K562 (cell line): ENCODE data around the gene ATP5F1D. TPM values are rescaled to one million over a fixed set of nuclear protein-coding genes. Genes with fewer than 3 reads are reported as not detected.

Experiments
- AFF1 ChIP-seq, 2 experiments: fragments of 450-650 bp; IDR thresholded peaks; 2 replicates each; pipeline ENCODE4 v1.6.1; 2018; ENCODE audit warnings: mild to moderate bottlenecking in 2 of 2, low read depth in 1 of 2; ENCODE audit not compliant: partially characterized antibody in 2 of 2
- ATF4 ChIP-seq: fragments of 450-650 bp; formaldehyde crosslinking; IDR thresholded peaks from 2 replicates; pipeline ENCODE4 v1.4.0; 2022; ENCODE audit warnings: mild to moderate bottlenecking, moderate library complexity
- BHLHE40 ChIP-seq: IDR thresholded peaks from 2 replicates; pipeline ENCODE4 v1.6.1; 2011; ENCODE audit warnings: low read length, improper control_type of control experiment
- CCNT2 ChIP-seq: IDR thresholded peaks from 2 replicates; pipeline ENCODE4 v1.6.1; 2011; ENCODE audit warnings: borderline replicate concordance, low read depth, mild to moderate bottlenecking, moderate library complexity, mixed read lengths, low read length; ENCODE audit not compliant: insufficient read length; ENCODE audit errors: extremely low read depth
- E4F1 ChIP-seq: fragments of 250-450 bp; sonication (Bioruptor Pico); IDR thresholded peaks from 2 replicates; pipeline ENCODE4 v1.5.0; 2021; ENCODE audit warnings: mild to moderate bottlenecking, borderline replicate concordance
- KAT2B ChIP-seq: IDR thresholded peaks from one replicate; pipeline ENCODE4 v1.6.1; 2012; ENCODE audit warnings: low read depth, mild to moderate bottlenecking, control low read depth, inconsistent platforms, low read length, moderate library complexity
- PML ChIP-seq: IDR thresholded peaks from 2 replicates; pipeline ENCODE4 v1.6.1; 2012; ENCODE audit warnings: low read length, inconsistent platforms
- PYGO2 ChIP-seq: fragments of 450-650 bp; IDR thresholded peaks from 2 replicates; pipeline ENCODE4 v1.6.1; 2016; ENCODE audit warnings: mild to moderate bottlenecking, missing genetic modification characterization, moderate library complexity, missing compliant biosample characterization
- RAD51 ChIP-seq: fragments of 450-650 bp; IDR thresholded peaks from 2 replicates; pipeline ENCODE4 v1.7.1; 2016; ENCODE audit warnings: low read depth, mild to moderate bottlenecking, borderline replicate concordance
- RFX5 ChIP-seq: IDR thresholded peaks from 2 replicates; pipeline ENCODE4 v1.6.1; 2011; ENCODE audit warnings: low read depth, mild to moderate bottlenecking, improper control_type of control experiment, low read length
- ZBTB12 ChIP-seq: fragments of 250-450 bp; sonication (Bioruptor Pico); IDR thresholded peaks from 2 replicates; pipeline ENCODE4 v1.4.0; 2020
- ZNF184 ChIP-seq: sonication (generic); formaldehyde crosslinking; IDR thresholded peaks from 2 replicates; pipeline ENCODE4 v1.5.0; 2020; ENCODE audit warnings: missing genetic modification reagents
- ZNF282 ChIP-seq: sonication (generic); formaldehyde crosslinking; IDR thresholded peaks from 2 replicates; pipeline ENCODE4 v1.8.1; 2023; ENCODE audit warnings: missing genetic modification reagents
- ZNF316 ChIP-seq: fragments of 450-650 bp; IDR thresholded peaks from 2 replicates; pipeline ENCODE4 v1.6.1; 2016
- ZNF354B ChIP-seq: fragments of 250-450 bp; sonication (Bioruptor Pico); IDR thresholded peaks from 2 replicates; pipeline ENCODE4 v1.4.0; 2020
- ZNF395 ChIP-seq: fragments of 200-800 bp; sonication (Bioruptor generic); IDR thresholded peaks from 2 replicates; pipeline ENCODE4 v1.6.1; 2017; ENCODE audit warnings: missing genetic modification characterization, missing compliant biosample characterization
- ZNF766 ChIP-seq: fragments of 200-800 bp; sonication (Bioruptor generic); conservative IDR thresholded peaks from 2 replicates; pipeline ENCODE4 v1.6.1; 2016; ENCODE audit warnings: missing genetic modification characterization, missing compliant biosample characterization
- polyA plus RNA-seq, 8 experiments: library from polyadenylated mRNA; depleted of rRNA in 4 of 8; stranded (reverse) in 5 of 8; unstranded in 3 of 8; fragments of >200 nt; fragmentation: Nextera tagmentation in 2 of 8; fragmentation: Illumina TruSeq in 1 of 8; extraction: Ambion mirVana in 2 of 8; extraction: Trizol in 1 of 8; gene quantifications; 2 replicates each; pipeline versions ENCODE4 v1.2.1 to v1.2.3, GENCODE V29; 2011 to 2014; ENCODE audit warnings: inconsistent platforms in 1 of 8, missing spikeins in 1 of 8
- total RNA-seq, 7 experiments: library from RNA; depleted of rRNA in 6 of 7; stranded (reverse); fragments of >200 nt in 6 of 7; fragmentation: Illumina TruSeq in 2 of 7; extraction: Trizol in 2 of 7; gene quantifications; 2 replicates each; pipeline versions ENCODE4 v1.2.1 to v1.2.3, GENCODE V29; 2011 to 2021; ENCODE audit warnings: low replicate concordance in 1 of 7

Gene ATP5F1D
- total and polyA plus RNA-seq, 9 of the 15 experiments (the other 6 are each of a cell fraction or from before 2014, with no cell fraction given): 3.9 to 409 (median 36.8) TPM

GRCh38 chr19:1251330-1252220 lies 10.0 kb downstream of the ATP5F1D start (continued):
- TF ChIP-seq AFF1 (IDR thresholded peaks at IDR 0.05; ENCODE audit: low read depth in 1 of 2, partially characterized antibody in 2 of 2) (peak in 1 of 2 experiments; percentile 29), ZNF766 (no peak; the same call in 1 of the 2 replicates), KAT2B (no peak), RFX5 (no peak), PML (no peak), ZNF354B (CRISPR knock-in tag) (no peak), PYGO2 (tag) (no peak), CCNT2 (no peak), ZNF184 (CRISPR knock-in tag) (no peak), BHLHE40 (peak; percentile 42), ZNF395 (CRISPR knock-in tag) (peak; percentile 54; the same call in 1 of the 2 replicates), ZNF316 (no peak), RAD51 (no peak), E4F1 (no peak), ATF4 (no peak), ZBTB12 (no peak), ZNF282 (CRISPR knock-in tag) (no peak)
